ENCODE results near the gene VSTM2B. TPM values are rescaled to one million over a fixed set of nuclear protein-coding genes. Genes with fewer than 3 reads are reported as not detected.

The VSTM2B gene
- total RNA-seq, 2 experiments from 2014 or later = not detected

GRCh38 chr19:29517946-29518345 lies 7.8 kb upstream of the VSTM2B start:
- peaks cover 27% of the 10 kb centered on the region for H3K27me3 Mint-ChIP-seq
- no peak overlapping the region for H3K4me3 Mint-ChIP-seq
- no peaks in the 10 kb centered on the region for H3K36me3 Mint-ChIP-seq

DNA sequence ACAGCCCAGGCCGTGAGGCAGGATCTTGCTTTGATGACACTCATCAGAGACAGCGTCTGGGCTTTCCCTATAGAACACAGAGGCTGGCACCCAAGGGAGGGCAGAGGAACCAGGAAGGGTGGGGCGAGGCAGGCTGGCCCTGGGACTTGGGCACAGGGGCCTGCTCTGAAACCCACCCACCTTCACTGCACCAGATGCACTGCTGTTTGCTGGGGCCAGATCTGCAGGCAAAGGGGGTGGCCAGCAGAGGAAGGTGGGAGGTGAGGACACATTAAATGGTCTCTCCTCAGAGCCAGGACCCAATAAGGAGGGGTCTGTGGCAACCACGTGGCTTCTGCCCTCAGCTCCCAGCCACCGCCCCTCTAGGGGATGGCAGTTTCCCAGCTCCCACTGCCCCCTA lies 6.6 kb upstream of the VSTM2B start:
- Mint-ChIP-seq H3K9me3 (no peaks in the 10 kb centered on the region), H3K4me3 (no peak overlapping the region), H3K4me1 (no peaks in the 10 kb centered on the region), H3K27me3 (peaks cover 35% of the 10 kb centered on the region), H3K36me3 (no peaks in the 10 kb centered on the region), H3K27ac (no peak overlapping the region)
- DNase-seq = no peak

More at GRCh38 chr19:29517946-29518345, 7.8 kb upstream of the VSTM2B start:
- DNase-seq = no peak
- H3K27ac Mint-ChIP-seq = no peak overlapping the region
- H3K9me3 Mint-ChIP-seq = no peaks in the 10 kb centered on the region
- H3K4me1 Mint-ChIP-seq = no peaks in the 10 kb centered on the region

DNA sequence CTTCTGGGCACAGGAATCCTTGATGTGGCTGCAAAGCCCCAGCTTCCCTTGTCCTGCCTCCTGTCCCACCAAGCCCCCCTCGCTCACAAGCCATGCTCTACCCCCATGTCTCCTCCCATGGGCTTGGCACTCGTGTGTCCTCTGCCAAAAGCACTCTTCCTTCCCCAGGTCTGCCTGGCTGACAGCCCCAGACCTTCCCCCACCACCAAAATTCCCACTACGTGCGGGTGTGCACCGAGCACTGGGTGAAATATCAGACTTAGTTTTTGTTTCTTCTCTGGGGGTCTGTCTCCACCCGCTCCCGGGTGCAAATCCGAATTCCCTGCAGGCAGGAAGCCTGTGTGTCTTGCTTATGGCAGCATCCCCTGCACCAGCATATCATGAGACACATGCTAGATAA lies 5.9 kb upstream of the VSTM2B start:
- Mint-ChIP-seq H3K36me3 (no peaks in the 10 kb centered on the region), H3K27ac (no peak overlapping the region), H3K4me3 (no peak overlapping the region), H3K9me3 (no peaks in the 10 kb centered on the region), H3K27me3 (peaks cover 43% of the 10 kb centered on the region), H3K4me1 (no peaks in the 10 kb centered on the region)
- DNase-seq = no peak

DNA sequence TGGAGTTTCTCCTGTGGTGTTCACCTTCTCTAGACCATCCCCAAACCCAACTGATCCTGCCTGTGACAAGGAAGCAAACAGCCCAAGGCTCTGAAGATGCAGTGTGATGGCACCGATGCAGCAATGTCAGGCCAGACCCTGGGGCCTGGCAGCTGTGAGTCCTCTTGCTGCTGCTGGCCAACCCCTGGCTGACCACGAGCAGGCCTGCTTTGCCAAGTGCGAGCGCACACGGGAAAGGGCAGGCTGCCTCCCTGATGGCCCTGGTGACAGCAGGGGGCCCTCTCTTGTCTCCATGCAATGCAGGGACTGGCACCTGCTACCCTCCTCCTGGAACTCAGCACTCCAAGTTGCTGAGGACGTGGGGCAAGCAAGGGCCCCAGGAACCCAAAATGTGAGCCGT lies 5.4 kb upstream of the VSTM2B start:
- H3K36me3 Mint-ChIP-seq = no peaks in the 10 kb centered on the region
- peaks cover 46% of the 10 kb centered on the region for H3K27me3 Mint-ChIP-seq

DNA sequence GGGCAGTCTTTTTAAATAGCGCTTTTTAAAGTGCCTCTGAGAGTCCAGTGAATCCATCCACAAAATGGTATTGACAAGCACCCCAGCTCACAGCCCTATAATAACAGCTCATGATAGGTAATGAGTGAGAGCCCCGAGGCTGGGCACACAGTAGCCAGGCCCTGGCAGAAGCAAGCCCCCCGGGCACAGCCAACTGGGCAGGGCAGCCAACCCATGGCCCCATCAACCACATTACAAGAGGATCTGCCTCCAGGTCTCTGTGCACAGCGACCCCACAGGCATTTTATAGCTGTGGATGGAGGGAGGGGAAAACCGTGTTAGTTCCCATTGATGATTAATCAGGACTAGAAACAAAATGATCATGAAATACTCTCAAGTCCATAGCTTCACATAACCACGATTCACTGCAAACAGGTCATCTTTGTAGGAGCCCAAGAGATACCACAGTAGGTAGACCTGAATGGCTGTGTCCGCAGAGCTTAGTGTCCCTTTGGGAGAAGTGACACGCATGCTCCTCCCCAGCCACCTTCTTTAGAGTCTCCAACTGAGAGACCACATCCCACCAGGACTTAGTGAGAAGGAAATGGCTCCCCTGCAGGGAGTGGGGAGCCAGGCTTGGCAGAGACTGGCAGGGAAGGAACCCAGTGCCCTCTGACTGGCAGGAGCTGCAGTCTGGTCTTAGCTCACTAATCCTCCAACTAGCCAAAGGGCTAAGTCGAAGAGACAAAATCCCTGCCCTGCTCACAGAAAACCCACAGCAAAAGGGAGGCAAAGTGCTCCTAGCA lies 4.3 kb upstream of the VSTM2B start:
- Mint-ChIP-seq H3K27ac (no peak overlapping the region), H3K36me3 (no peaks in the 10 kb centered on the region), H3K4me1 (no peaks in the 10 kb centered on the region), H3K27me3 (peaks cover 51% of the 10 kb centered on the region), H3K4me3 (no peak overlapping the region), H3K9me3 (no peaks in the 10 kb centered on the region)
- DNase-seq = no peak

More for the DNA sequence above, 5.4 kb upstream of the VSTM2B start:
- no peak overlapping the region for H3K4me3 Mint-ChIP-seq
- H3K27ac Mint-ChIP-seq = no peak overlapping the region
- DNase-seq = no peak
- H3K9me3 Mint-ChIP-seq = no peaks in the 10 kb centered on the region
- no peaks in the 10 kb centered on the region for H3K4me1 Mint-ChIP-seq

- no peaks in the 10 kb centered on the region for H3K36me3 Mint-ChIP-seq
- H3K27ac Mint-ChIP-seq = no peak overlapping the region
- H3K27me3 Mint-ChIP-seq = peaks cover 69% of the 10 kb centered on the region
Measured at GRCh38 chr19:29523568-29523967, 2.2 kb upstream of the VSTM2B start.

DNA sequence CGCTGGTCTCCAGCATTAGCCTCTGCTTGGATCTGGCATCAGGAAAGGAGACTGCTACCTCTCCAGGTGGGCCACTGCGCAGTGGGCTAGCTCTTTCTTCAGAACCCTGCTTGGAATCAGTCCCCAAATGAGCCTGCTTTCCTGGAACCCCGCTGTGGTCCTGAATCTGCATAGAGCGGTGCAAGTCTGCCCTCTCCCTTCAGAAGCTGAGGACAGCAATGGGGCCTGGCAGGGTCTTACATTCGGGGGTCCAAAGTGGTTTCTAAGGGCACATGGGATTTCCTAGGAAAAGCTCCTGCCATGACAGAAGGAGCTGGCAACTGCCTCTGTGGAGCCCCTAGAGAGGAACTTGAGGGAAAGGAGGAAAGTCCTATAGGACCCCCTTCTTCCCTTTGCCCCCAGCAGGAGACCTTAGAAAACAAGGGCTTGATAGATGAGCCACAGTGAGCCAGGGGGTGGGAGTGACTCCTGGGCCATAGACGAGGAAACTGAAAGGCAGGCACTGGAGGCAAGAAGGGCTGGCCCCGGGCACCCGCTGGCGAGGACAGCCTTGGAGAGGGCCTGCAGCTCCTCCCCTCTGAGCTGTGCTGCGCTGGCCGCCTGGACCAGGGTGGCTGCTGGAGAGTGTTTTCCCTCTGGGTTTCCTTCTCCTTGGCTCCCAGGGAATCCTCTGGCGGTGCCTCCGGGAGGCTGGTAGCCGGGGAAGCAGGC lies 1.4 kb upstream of the VSTM2B start:
- Mint-ChIP-seq H3K4me3 (no peak overlapping the region), H3K9me3 (no peaks in the 10 kb centered on the region), H3K4me1 (peaks cover 13% of the 10 kb centered on the region), H3K36me3 (no peaks in the 10 kb centered on the region), H3K27me3 (peaks cover 72% of the 10 kb centered on the region), H3K27ac (no peak overlapping the region)
- DNase-seq = no peak

More at GRCh38 chr19:29523568-29523967, 2.2 kb upstream of the VSTM2B start:
- H3K4me1 Mint-ChIP-seq = peaks cover 9% of the 10 kb centered on the region
- DNase-seq = no peak
- no peak overlapping the region for H3K4me3 Mint-ChIP-seq
- H3K9me3 Mint-ChIP-seq = no peaks in the 10 kb centered on the region

- no peaks in the 10 kb centered on the region for H3K9me3 Mint-ChIP-seq
- H3K27me3 Mint-ChIP-seq = peaks cover 73% of the 10 kb centered on the region
- peak; percentile 18 for DNase-seq
- H3K4me3 Mint-ChIP-seq = peak overlapping the region; percentile 55
- peaks cover 15% of the 10 kb centered on the region for H3K4me1 Mint-ChIP-seq
- no peak overlapping the region for H3K27ac Mint-ChIP-seq
- H3K36me3 Mint-ChIP-seq = no peaks in the 10 kb centered on the region
Measured at GRCh38 chr19:29524912-29525831, 622 bp upstream of the VSTM2B start.

DNA sequence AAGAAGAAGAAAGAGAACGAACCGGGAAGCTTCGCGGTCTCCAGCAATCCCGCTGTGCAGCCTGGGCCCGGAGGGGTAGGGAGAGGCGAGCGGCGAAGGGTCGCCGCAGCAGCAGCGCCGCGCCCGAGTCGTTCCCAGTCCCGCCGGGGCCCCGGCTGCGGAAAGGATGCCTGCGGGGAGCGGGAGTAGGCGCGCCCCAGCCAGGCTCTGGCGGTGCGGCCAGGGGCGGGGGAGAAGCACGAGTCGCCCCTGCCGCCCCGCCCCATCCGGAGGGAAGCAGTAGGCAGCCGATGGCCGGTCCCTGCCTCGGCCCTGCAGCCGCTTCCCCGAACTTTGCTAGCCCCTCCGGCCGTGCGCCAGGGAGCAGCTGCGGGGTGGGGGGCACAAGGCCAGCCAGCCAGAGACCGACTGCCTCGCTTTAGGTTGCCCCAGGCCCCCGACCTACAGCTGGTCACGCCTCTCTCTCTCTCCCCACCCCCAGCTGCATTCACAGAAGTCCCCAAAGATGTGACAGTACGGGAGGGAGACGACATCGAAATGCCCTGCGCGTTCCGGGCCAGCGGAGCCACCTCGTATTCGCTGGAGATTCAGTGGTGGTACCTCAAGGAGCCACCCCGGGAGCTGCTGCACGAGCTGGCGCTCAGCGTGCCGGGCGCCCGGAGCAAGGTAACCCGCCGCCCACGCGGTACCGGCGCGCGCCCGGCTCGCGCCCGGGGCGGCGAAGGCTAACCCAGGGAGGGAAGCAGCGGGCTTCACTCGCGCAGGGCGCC lies 1.1 kb downstream of the VSTM2B start:
- Mint-ChIP-seq H3K4me3 (peak overlapping the region; percentile 18), H3K27me3 (peaks cover 87% of the 10 kb centered on the region), H3K27ac (no peak overlapping the region), H3K9me3 (no peaks in the 10 kb centered on the region), H3K4me1 (peaks cover 17% of the 10 kb centered on the region), H3K36me3 (no peaks in the 10 kb centered on the region)
- DNase-seq = peak; percentile 68

- H3K27me3 Mint-ChIP-seq = peaks cover 87% of the 10 kb centered on the region
- H3K27ac Mint-ChIP-seq = no peak overlapping the region
- peak overlapping the region; percentile 58 for H3K4me3 Mint-ChIP-seq
- no peaks in the 10 kb centered on the region for H3K9me3 Mint-ChIP-seq
- DNase-seq = no peak
- H3K4me1 Mint-ChIP-seq = peaks cover 17% of the 10 kb centered on the region
- H3K36me3 Mint-ChIP-seq = no peaks in the 10 kb centered on the region
Measured at GRCh38 chr19:29527500-29528328, 1.9 kb downstream of the VSTM2B start.

DNA sequence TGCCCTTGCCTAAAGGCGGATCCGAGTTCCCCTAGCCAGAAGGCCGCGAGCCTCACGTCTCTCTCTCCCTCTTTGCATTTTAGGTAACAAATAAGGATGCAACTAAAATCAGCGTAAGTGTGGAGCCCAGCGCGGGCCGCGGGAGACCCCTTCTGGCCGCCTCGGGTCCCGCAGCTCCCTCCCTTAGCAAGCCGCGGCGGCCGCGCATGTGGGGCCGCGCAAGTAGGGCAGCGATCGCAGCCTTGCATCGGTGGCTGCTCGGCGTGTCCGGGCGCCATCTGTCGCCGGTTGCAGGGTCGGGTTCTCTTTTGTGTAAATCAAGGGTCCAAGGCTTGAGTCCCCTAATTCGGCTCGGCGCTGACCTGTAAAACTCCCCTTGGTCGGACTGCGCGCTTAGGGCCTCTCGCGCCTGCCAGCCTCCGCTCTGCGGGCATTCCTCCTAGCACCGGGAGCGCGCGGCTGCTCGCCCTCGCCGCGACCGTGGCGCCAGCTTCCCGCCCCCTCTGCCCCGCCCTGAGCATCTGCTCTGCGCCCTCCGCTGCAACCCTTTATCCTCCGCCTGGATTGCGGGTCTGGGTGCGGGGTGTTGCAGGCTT lies 2.7 kb downstream of the VSTM2B start:
- Mint-ChIP-seq H3K36me3 (no peaks in the 10 kb centered on the region), H3K27me3 (peaks cover 87% of the 10 kb centered on the region), H3K4me3 (peak overlapping the region; percentile 58), H3K4me1 (peaks cover 17% of the 10 kb centered on the region), H3K27ac (no peak overlapping the region), H3K9me3 (no peaks in the 10 kb centered on the region)
- peak; percentile 84 for DNase-seq

- no peak for DNase-seq
- no peak overlapping the region for H3K27ac Mint-ChIP-seq
- H3K27me3 Mint-ChIP-seq = peaks cover 80% of the 10 kb centered on the region
- peaks cover 17% of the 10 kb centered on the region for H3K4me1 Mint-ChIP-seq
- H3K9me3 Mint-ChIP-seq = no peaks in the 10 kb centered on the region
- H3K36me3 Mint-ChIP-seq = no peaks in the 10 kb centered on the region
- peak overlapping the region; percentile 58 for H3K4me3 Mint-ChIP-seq
Measured at GRCh38 chr19:29528946-29529645, 3.3 kb downstream of the VSTM2B start.
